ENCODE data around the gene NUP210L. TPM values are rescaled to one million over a fixed set of nuclear protein-coding genes. Genes with fewer than 3 reads are reported as not detected.
"Not testable (repeated sequence)": the region's sequence is repeated elsewhere in the genome, so short reads cannot be mapped to it uniquely, and the experiment has no call there.

NUP210L gene
- polyA plus RNA-seq, 4 donors = 0.10 to 0.22 (median 0.13) TPM

DNA sequence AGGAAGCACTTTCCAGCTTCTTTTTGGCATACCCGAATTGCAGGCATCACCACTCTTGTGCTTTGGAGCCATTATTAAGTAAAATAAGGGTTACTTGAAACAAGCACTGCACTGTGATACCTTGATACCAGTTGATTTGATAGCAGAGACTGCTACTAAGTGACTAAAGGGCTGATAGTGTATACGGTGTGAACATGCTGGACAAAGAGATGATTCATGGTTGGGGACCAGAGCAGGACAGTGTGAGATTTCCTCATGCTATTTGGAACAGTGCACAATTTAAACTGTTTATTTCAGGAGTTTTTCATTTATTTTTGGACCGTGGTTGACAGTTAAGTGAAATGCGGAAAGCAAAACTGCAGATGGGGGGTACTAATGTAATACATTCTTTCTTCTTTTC lies 154.5 kb downstream of the NUP210L start:
- DNase-seq (ENCODE audit: low read depth in 4 of 4, low spot score in 2 of 4) = no peak

DNA sequence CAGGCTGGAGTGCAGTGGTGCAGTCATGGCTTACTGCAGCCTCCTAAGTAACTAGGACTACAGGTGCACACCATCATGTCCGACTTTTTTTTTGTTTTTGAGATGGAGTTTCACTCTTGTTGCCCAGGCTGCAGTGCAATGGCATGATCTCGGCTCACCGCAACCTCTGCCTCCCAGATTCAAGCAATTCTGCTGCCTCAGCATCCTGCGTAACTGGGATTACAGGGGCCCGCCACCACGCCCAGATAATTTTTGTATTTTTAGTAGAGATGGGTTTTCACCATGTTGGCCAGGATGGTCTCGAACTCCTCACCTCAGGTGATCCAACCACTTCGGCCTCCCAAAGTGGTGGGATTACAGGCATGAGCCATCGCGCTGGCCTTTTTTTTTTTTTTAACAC lies 158.0 kb downstream of the NUP210L start:
- DNase-seq (ENCODE audit: low read depth in 4 of 4, low spot score in 2 of 4) = not testable (repeated sequence)

DNA sequence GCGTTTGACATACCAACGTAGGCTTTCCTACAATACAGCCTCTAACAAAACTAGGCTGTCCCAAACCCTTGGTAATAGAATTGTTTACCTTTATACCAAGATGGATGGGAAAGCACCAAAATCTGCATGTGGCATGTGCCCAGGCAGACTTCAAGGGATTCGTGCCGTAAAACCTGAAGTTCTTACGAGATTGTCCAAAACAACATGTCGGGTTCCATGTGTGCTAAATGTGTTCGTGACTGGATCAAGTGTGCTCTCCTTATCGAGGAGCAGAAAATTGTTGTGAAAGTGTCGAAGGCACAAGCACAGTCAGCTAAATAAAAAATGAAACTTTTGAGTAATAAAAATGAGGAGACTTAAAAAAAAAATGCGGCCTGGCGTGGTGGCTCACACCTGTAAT lies 159.2 kb downstream of the NUP210L start:
- DNase-seq (ENCODE audit: low read depth in 4 of 4, low spot score in 2 of 4) = no peak

DNA sequence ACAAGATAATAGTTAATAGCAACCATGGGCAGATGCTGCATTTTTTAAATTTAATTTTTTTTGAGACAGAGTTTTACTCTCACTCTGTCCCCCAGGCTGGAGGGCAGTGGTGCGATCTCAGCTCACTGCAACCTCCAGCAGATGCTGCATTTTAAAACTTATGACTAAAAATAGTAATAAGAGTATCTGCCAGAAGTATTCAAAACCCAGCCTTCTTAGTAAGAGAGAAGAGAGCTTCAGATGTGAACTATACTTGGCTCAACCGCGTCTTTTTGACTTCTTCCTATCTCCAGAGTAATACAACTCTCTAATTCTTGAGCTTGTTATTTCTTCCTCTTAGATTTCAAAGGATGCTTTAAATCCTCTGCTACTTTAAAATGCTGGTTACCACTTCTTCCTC lies 159.7 kb downstream of the NUP210L start:
- no peak for DNase-seq (ENCODE audit: low read depth in 4 of 4, low spot score in 2 of 4)

DNA sequence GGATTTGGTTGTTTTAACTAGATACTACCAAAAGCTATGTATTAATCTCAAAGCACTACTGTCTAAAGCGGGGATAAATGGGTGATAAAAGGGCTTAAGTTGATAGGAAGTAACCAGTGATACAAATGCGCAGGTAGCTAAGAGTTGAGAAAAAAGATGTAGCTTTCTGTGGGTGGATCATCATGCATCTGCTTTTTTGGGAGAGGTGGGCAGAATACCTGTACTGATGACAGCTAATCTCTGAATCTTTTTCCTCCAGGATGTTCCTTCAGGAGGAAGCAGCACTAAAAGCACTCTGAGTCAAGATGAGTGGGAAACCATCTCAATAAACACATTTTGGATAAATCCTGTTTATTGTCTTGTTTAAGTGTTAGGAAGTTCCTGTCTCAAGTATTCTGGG lies 163.1 kb downstream of the NUP210L start:
- no peak for DNase-seq (ENCODE audit: low read depth in 4 of 4, low spot score in 2 of 4)

DNA sequence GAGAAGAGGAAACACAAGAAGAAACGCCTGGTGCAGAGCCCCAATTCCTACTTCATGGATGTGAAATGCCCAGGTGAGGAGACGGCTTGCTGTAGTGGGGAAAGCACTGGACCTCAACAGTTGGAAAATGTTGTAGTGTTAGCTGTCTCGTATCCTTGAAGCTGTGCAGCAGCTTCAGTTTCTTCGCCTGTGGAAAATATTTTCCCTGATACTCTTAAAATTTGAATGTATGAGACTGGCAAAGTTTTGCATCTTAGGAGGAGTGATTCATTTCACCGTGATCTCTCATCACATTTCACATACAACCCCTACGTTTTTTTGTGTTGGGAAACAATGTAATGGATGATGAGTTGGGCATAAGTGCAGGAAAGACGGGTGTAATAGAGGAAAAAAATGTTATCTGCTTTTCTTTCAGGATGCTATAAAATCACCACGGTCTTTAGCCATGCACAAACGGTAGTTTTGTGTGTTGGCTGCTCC lies 163.7 kb downstream of the NUP210L start:
- DNase-seq (ENCODE audit: low read depth in 4 of 4, low spot score in 2 of 4) = no peak

DNA sequence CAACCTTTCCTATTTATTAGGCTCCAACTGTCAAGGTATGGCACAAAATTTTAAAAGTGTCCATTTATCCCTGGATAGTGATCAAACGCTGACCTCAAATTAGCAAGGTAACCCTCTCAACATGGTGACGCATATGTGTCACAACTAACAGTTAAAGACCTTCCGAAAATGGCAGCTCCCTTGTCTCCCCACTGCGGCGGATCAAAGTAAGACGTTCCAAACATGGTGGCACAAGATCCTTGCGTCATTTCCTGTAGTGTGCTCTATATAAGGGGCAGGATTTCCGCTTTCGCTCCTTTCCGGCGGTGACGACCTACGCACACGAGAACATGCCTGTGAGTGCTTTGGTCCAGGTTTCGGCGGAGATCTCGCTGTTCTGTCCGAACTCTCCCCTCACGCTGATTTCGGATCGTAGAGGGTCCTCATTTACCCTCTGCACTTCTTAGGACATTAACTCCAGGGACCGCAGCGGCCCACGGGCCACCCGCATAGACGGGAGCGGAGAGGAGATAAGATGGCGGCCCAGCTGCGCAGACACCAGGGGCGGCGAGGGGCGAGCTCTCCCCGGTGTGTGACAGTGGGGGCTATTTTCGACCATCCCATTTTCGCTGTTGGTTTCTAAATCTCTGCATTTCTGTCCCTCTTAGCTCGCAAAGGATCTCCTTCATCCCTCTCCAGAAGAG lies 164.3 kb downstream of the NUP210L start, which contains the start of gene RPS27:
TSS of gene RPS27 (plus strand) at position 295 of the 683 bp plus-strand sequence. CDS start at position 330, 35 bp downstream.
- peak; percentile 93 to 98 (median 96) for DNase-seq (ENCODE audit: low read depth in 4 of 4, low spot score in 2 of 4)

DNA sequence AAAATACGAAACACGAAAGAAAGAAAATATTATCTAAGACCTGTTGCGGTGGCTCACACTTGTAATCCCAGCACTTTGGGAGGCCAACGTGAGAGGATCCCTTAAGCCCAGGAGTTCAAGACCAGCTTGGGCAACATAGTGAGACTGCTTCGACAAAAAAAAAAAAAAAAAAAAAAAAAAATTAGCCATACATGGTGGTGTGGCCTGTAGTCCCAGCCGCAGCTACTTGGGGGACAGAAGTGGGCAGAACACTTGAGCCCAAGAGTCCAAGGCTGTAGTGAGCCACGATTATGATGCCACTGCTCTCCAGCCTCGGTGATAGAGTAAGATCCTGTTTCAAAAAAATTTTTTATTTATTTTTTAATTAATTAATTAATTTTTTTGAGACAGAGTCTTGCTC lies 167.3 kb downstream of the NUP210L start:
- no peak for DNase-seq (ENCODE audit: low read depth in 4 of 4, low spot score in 2 of 4)

DNA sequence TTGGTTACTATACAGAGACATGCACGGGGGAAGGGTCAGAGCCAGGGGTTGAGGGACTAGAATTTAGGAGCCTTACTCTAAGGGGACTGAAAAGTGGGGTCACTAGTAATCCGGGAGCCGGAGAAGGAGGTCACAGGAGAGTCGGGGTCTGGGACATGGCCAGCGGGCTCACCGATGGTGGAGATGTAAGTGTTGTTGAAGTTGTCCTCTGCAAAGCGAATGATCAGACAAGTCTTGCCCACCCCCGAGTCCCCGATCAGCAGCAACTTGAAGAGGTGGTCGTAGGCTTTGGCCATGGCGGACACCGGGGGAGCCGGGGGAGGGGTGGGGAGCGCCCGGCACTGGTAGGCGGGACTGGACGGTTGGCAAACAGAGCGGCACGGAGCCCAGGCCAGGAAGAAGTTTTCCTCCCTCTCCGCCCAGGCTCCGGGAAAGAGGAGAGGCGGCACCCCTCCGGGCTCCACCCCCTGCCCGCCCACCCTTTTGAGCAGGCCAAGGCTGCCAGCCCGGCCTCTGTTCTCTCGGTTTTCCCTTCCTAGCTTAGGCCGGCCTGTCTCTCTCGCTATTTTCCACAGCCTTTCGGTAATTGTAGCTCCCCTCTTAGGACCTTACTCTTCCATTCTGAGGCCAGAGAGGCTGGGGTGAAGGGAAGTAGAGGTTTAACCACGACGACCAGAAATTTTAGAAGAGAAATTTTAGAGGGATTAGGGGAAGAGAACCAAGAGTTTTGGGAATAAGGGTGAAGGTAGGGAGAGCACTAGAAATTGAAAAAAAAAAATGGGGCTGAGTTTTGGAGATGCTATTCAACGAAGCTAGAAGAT lies 168.7 kb downstream of the NUP210L start, which contains the start of gene RAB13:
TSS of gene RAB13 (minus strand) at position 399 of the 821 bp plus-strand sequence. CDS start at position 296, 103 bp downstream.
- peak in 1 of 4 donors; percentile 74 for DNase-seq (ENCODE audit: low read depth in 4 of 4, low spot score in 2 of 4)

DNA sequence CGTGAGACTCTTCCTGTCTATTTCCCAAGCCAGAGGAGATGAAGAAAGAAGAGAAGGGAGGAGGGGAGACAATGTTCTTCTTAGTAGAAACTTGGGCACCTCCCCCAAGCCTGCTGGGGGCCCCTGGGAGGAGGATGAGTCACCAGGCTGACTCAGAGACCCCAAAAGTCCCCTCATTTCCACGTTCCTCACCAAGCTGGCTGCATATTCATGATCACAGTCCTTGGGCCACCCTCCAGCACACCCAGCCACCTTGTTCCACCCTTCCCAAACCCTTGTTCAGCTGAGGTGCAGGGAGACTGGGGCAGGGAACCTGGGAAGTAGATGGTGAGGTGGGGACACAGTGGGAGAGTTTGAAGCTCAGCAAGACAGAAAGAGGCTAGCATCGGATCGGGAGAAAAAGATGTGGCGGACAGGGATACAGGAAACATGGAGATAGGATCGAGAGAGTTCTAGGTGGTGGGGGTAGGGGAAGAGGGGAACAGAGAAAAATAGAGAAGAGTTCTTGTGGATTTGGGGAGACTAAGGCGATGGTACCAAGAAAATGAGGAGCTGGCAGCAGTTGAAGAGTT lies 169.4 kb downstream of the NUP210L start:
- DNase-seq (ENCODE audit: low read depth in 4 of 4, low spot score in 2 of 4) = no peak

DNA sequence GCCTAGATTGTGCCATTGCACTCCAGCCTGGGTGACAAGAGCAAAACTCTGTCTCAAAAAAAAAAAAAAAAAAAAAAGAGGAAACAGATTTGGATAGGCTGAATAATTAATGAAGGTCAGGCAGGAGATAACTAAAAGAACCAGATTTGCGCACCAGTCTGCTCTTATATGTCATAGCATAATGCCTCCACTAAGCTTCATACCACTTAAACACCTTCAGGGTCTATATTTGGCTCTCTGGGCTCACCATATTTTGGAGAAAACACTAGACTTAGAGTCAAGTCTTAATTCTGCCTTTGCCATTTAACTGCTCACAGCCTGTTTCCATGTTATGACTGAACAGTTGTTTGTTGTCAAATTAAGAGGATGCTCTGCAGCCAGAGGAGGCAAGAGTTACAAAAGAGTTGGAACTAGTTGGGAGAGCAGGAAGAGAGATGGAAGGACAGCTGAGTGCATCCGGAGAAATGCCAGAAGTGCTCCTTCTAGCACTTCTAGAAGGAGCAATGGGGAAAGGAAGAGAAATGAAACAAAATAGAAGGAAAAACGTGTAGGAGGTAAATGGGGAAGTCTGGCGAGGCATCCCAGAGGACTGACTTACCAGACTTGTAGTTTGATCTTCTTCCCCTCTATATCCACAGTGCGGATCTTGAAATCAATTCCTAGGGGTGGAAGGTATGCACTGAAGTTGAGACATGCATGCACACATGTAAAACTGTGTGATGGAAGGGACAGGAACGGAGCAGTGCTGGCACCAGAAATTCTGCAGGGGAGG lies 170.6 kb downstream of the NUP210L start:
- no peak for DNase-seq (ENCODE audit: low read depth in 4 of 4, low spot score in 2 of 4)

DNA sequence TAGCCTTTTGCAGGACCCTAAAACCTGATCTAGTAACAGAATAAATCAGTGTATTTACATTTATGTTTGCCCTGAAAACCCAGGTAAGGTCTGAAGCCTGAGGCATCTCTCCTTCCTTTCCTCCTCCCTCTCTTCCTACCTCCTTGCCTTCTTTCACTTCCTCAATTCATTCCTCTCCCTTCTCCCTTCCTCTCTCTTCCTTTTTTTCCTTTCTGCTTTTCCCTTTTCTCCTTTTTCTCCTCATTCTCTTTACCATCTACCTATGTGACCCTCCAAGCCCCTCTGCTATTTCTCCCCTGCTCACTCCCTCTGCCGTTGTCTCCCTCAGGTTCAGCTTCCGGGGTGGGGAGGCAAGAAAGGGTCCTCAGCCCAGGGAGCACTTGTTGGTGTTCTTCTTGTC lies 173.1 kb downstream of the NUP210L start:
- DNase-seq (ENCODE audit: low read depth in 4 of 4, low spot score in 2 of 4) = not testable (repeated sequence)

DNA sequence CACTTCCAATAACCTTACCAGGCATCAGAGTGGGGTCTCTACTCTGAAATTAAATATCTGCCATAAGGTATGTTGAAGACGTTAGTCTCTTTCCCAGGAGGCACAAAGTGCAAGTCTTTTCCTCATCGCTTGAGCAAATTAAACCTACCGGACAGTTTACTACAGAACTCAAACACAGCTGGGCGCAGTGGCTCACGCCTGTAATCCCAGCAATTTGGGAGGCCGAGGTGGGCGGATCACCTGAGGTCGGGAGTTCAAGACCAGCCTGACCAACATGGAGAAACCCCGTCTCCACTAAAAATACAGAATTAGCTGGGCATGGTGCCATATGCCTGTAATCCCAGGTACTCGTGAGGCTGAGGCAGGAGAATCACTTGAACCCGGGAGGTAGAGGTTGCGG lies 175.8 kb downstream of the NUP210L start:
- not testable (repeated sequence) for DNase-seq (ENCODE audit: low read depth in 4 of 4, low spot score in 2 of 4)

DNA sequence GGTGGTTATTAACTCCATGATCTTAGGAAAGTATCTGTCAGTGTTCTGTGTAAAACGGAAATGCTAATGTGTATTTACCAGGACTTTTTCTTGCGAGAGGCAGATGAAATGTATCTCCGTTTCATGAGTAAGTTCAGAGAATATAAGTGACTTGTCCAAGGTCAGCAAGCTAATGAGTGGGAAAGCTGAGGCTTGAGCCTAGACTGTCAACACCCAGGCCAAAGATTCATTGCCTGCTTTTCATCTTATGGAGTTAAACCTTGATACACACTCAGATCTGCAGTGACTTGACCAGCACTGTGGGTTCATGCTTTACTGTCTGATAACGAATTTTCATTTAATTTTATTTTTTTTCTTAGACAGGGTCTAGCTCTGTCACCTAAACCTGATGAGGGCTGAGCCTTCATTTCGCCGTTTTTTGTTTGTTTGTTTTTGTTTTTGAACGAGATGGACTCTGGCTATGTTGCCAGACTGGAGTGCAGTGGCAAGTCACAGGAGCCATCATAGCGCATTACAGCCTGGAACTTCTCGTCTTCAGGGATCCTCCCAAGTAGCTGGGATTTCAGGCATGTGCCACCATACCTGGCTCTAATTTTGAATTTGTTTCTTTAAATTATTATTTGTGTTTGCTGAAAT lies 176.5 kb downstream of the NUP210L start:
- DNase-seq (ENCODE audit: low read depth in 4 of 4, low spot score in 2 of 4) = no peak

DNA sequence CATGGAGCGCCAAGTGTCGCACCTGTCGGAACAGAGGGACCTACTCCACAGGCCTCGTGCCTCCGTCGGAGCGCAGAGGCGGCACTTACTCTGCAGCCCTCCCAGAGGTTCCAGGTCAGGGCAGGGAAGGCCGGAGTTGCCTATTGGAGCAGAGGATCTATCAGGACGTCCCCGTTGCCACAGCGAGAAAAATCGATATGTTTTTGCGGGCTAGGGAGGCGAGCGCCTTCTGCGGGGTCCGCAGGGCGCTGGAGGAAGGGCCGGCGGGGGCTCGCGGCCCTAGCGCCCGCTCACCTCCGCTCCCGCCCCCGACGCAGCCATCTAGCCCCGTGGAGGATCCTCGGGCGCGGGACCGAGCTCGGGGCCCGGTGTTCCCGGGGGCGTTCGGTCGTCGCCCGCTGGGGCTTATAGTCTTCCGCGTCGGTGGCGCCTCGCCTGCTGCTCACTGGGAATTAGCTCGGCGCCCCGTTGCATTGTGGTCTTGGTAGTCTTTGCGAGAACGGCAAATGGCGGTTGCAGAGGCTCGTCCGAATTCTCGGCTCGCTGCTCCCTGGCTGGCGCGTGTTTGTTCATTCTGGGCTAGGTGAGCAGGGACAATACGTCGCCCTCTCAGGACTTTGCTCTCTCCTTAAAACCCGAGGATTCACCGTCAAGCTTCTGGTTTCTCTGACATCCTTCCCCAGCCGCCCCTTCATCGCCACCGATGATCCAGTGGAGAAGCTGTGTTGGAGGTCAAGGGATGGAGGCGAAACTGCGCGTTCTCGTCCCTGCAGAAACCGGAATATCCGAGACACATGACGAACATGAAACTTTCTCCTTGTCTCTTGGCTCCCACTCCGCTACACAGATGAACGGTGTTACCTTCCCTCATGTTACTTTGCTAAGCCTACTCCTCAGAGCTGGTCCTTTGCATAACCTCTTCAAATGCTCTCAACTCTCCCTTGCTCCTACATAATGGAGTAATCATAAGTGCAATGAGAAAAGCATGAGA lies 177.3 kb downstream of the NUP210L start, which contains the start of gene JTB:
TSS of gene JTB (minus strand) at position 425 of the 991 bp plus-strand sequence. CDS start at position 3, 422 bp downstream.
- peak in 1 of 4 donors; percentile 84 for DNase-seq (ENCODE audit: low read depth in 4 of 4, low spot score in 2 of 4)

DNA sequence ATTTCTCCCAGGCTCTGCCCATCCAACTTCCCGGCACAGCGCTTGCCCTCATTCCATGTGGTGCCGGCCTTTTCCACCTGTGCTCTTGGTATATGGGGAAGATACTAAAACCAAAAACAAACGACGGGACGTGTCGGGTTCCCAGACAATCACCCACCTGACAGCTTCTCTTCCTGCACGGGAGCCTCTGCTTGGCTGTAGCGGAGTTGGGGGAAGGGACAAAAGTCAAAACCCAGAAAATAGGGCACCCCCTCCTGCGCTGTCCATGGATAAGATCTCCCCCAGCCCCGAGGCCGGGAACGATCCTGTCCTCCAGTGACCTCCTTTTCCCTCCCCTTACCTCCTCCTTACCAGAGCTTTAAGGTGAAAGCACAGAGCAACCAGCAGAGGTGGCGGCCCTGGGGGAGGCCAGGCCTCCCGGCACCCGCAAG lies 178.0 kb downstream of the NUP210L start:
- no peak for DNase-seq (ENCODE audit: low read depth in 4 of 4, low spot score in 2 of 4)

DNA sequence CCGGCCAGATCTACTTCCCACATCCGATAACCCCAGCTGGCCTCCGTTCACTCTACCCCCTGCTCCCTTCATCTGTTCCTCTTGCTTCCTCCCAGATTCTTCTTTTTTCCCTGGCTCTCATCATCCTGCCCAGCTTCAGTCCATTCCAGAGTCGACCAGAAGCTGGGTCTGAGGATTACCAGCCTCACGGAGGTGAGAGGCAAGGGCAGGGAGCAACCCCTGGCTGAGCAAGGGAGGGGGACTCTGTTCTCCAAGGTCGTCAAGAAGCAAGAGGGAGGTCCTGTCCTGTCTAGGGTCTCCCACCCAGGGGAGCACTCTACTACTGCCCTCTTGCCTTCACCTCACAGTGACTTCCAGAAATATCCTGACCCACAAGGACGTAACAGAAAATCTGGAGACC lies 181.3 kb downstream of the NUP210L start:
- no peak for DNase-seq (ENCODE audit: low read depth in 4 of 4, low spot score in 2 of 4)

DNA sequence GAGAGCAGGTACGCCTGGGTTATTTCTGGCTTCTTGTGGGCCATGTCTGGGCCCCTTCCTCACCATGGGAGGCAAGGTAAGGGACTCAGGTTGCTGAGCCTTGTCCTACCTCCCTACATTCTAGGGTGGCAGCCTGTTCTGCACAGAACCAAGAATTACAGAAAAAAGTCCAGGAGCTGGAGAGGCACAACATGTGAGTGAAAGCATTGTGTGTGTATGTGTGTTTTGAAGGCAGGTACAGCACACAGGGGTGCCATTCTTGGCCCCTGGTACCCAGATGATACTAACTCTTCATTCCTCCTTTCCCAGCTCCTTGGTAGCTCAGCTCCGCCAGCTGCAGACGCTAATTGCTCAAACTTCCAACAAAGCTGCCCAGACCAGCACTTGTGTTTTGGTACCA lies 181.8 kb downstream of the NUP210L start:
- no peak for DNase-seq (ENCODE audit: low read depth in 4 of 4, low spot score in 2 of 4)

DNA sequence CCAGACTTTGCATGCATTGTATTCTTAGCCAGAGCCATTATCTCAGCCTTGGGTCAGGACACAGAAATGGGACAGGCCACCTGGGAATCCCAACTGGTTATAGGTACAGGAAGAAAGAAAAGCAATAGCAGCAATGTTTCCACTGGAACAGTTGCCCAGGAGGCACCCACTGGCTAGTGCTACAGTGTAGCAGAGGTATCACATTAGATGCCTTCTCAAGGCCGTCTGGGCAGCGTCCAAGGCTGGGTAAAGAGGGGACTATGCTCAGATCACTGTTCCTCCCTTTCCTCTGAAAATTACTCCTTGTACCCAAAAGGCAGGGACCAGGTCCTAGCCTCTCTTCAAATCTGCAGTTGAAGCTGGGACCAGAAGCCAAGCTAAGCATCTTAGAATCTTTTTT lies 184.5 kb downstream of the NUP210L start:
- no peak for DNase-seq (ENCODE audit: low read depth in 4 of 4, low spot score in 2 of 4)
